NCI-H1048 (cell line): ENCODE data around the gene SKI.
"Not testable (repeated sequence)": the region's sequence is repeated elsewhere in the genome, so short reads cannot be mapped to it uniquely, and the experiment has no call there.

ENCODE experiments used
- DNase-seq: peaks from one replicate; lab custom pipeline; 2025; lab: John Stamatoyannopoulos, UW

Gene SKI

DNA sequence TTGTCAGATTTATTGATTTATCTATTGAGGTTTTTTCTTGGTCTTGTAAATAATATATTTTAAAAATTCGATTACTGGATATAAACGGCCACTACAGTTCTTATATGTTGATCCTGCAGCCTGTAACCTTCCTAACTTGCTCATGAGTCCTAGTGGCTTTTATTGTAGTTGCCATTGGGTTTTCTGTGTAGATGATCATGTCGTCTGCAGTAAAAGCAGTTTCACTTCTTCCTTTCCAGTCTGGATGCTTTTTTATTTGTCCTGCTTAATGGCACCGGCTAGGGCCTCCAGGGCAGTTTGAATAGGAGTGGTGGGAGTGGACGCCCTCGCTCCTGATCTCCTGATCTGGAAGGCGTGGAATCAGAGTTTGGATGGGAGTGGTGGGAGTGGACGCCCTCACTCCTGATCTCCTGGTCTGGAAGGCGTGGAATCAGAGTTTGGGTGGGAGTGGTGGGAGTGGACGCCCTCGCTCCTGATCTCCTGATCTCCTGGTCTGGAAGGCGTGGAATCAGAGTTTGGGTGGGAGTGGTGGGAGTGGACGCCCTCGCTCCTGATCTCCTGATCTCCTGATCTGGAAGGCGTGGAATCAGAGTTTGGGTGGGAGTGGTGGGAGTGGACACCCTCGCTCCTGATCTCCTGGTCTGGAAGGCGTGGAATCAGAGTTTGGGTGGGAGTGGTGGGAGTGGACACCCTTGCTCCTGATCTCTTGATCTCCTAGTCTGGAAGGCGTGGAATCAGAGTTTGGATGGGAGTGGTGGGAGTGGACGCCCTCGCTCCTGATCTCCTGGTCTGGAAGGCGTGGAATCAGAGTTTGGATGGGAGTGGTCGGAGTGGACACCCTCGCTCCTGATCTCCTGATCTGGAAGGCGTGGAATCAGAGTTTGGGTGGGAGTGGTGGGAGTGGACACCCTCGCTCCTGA lies 33.6 kb downstream of the SKI start:
- not testable (repeated sequence) for DNase-seq

- DNase-seq: no peak
Measured at GRCh38 chr1:2266301-2266975, 38.3 kb downstream of the SKI start.

GRCh38 chr1:2267051-2267830 lies 39.1 kb downstream of the SKI start:
- no peak for DNase-seq

GRCh38 chr1:2267862-2268261 lies 39.7 kb downstream of the SKI start:
- DNase-seq: no peak

GRCh38 chr1:2268285-2269056 lies 40.4 kb downstream of the SKI start:
- DNase-seq: no peak

DNA sequence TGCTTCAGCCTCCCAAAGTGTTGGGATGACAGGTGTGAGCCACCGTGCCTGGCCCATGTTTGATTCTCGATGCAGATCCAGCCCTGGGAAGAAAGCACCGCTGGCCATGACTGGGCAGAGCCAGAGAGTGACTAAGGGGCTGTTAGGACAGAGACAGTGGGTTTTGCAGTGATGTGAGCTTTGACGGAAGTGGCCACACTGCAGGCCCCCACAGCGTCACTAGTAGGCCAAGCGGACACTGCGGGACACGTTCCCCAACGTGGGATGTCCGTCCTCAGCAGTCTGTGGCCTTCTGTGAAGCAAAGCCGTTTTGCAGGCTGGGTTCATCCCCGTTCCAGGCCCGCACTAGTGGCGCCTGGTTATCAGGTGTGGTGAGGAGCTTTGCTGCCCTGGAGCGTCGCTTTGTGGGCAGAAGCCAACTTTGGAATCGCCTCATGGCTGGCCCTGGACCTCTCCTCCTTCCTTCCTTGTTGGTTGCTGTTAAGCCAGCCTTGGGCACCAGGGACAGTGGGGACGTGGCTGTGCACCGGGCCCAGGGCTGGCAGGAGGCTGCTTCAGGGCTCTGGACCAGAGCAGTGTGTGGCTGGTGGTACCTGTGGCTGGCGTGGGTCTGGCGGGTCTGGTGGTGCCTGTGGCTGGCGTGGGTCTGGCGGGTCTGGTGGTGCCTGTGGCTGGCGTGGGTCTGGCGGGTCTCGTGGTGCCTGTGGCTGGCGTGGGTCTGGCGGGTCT lies 41.2 kb downstream of the SKI start:
- no peak for DNase-seq

GRCh38 chr1:2269922-2270259 lies 41.8 kb downstream of the SKI start:
- no peak for DNase-seq

DNA sequence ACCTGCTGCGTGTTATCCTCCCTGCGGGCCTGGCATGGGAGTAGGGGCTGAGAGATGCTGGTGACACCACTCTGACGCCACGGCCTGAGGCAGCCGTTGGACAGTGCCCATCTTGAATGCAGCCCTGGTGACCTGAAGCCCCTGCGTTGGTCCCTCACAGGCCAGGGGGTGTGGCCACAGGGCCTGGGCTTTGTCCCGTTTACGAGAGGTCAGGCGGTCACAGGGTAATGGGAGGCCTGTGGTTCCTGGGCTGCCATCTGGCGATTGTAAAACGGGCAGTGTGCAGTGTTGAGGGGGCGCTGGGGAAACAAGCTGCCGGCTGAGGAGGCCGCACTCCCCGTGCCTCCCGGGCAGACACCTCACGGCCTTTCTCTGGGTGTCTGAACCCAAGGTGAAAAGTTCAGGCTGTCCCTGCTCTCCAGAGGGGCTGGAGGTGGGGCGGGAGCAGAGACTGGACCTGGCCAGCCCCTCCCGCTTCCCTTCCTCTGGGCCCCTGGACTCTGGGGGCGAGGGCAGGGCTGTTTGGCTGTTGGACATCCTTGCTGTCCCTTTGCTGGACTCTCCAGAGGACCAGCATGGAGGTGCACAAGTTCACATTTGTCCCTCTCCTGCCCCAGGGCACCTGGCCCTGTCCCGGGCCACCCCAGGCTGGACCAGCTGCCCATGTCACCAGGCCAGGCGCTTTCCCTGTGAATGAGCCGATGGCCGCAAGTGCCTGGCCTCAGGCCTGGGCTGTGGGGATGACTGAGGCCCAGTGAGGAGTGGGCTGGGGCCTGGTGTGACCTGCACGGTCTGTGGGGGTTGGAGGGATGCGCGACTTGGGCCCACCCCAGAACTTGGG lies 42.4 kb downstream of the SKI start:
- no peak for DNase-seq

DNA sequence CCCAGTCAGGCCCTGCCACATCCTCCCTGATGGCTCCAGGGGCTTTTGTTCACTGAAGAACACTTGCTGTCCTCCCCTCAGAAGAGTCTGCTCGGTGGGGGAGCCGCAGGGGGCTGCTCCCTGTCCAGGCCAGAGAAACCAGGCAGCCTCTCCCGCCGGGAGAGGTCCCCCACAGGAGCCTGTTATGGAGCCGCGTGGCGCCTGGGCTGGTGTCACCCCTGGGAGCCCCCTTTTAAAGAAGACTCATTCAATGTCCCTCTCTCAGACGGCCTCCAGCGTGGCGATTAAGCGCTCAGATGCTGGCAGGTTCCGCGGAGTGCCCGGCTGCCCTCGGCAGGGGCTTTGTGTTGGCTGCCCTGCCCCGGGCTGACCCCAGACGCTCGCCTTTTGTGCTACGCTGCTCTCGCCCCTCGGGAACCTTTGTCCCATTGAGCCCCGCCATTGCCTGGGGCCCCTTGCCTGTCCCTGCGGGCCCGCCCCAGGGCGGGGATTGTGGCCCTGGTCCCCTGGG lies 43.1 kb downstream of the SKI start:
- no peak for DNase-seq

DNA sequence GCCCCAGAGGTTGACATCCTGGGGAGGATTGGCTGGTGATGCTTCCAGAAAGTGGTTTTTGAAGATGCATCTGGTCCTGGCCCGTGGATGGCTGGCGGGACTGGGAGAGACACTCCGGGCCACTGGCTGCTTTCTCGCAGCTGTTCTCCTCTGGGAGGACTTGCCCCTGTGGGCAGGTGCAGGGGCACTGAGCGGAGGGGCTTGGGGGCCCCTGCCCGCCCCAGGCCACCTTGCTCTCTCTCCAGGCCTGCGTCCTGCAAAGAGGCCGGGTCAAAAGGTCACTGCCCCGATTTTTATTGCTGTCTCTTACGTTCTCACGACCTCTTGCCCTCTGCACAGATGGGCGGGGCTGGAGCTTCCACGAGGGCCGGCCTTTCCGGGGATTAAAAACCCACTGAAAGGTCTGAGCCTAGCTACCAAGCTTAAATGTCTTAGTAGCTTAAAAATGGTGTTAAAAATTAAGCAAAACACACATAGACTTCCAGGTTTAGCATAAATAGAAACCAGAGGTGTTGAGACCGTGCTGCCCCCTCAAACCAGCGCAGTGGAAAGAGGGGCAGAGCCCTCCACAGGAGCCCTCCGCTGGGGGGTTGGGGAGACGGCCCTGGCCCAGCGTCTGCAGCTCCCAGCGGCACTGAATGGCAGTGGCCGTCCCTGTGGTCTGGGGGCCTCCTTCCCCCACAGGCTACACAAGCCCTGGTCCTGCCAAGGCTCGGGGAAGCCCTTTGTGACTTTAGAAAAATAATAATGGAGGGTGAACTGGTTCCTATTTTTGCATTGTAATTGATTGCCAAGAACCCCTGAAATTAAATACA lies 43.9 kb downstream of the SKI start:
- no peak for DNase-seq

- no peak for DNase-seq
Measured at GRCh38 chr1:2272686-2273400, 44.7 kb downstream of the SKI start.

- no peak for DNase-seq
Measured at GRCh38 chr1:2273401-2274090, 45.4 kb downstream of the SKI start.

- DNase-seq: no peak
Measured at GRCh38 chr1:2274231-2274928, 46.3 kb downstream of the SKI start.

DNA sequence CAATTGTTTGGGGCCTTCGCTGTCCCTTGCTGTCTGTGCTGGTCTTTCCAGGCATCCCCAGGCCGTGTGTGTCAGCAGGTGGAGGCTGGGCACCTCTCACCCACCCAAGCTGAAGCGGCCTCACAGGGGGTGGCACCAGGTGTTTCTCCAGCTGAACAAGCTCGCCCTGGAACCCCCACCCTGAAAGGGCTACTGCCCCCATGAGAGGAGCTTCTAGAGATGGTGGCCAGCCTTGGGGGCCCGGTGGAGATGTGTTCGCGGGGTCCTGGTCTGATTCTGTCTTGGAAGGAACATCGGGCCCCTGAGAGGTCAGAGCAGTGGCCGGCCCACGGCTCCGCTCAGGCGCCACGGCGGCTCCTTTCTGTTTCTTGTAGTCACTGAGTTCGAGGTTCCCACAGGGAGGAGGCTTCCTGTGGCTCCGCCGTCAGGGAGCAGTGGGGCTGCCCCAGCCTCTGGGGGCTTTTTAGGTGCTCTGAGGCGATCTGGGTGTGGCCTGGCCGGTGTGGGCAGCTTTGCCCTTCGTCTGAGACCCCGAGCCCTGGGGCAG lies 46.9 kb downstream of the SKI start:
- no peak for DNase-seq

DNA sequence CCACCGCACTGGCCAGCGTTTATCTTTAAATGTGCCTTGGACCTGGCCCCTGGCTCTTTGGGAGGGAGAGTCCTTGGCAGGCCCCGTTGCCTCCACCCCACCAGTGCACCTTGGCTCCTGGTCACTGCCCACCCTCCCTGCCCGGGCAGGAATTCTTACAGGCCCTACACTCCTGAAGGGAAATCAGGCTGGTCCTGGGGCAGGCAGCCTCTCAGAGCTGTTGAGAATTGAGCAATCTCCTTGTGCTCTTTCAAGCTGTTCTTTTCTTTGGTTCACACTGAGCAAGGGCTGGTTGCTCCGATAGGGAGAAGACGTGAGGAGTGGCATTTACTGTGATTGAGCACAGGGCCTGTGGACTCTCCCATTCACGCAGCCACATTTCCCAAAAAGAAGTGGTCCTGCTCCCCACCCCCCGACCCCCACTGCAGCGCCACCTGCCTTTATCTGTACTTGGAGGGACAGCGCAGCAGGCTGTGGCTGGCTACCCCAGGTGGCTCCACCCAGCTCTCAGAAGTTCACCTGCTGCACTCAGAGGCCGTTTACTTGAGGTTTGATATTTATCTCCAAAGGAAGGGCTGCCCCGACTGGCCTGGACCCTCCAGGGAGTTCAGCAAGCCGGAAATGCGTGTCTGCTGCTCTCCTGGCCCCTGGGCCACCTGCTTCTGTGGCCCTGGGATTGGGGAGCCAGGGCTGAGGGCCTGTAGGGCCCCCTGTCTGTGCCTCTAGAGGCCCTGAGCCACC lies 47.8 kb downstream of the SKI start:
- DNase-seq: no peak
